GM12878 (cell line): ENCODE data around the gene CELF2. TPM values are rescaled to one million over a fixed set of nuclear protein-coding genes. Genes with fewer than 3 reads are reported as not detected.
A peak's percentile ranks its signal among the peaks of the same experiment; 100 is the strongest.

Experiments
- ATAC-seq: fragments of 200-7000 bp; cut with Tn5 transposase; 3 replicates; pipeline ENCODE4 v1.9.1; 2020; ENCODE audit warnings: mild to moderate bottlenecking, moderate library complexity
- BruUV-seq: library from RNA; stranded (reverse); fragments of 400-500 nt; replicated peaks from 2 replicates; lab custom pipeline; 2021; lab: Mats Ljungman, UMichigan
- CTCF ChIA-PET: fragments of 300-600 bp; sonication (Branson Sonifier 250); formaldehyde crosslinking; extraction: SDS; loops from one replicate; lab custom pipeline; 2021; ENCODE audit warnings: inconsistent platforms; lab: Yijun Ruan, JAX
- POLR2A ChIA-PET: fragments of 350-600 bp; formaldehyde crosslinking; extraction: SDS; loops from one replicate; lab custom pipeline; 2021; ENCODE audit warnings: inconsistent platforms; lab: Charles Lee
- RAD21 ChIA-PET: fragments of 300-600 bp; sonication (Branson Sonifier 250); formaldehyde crosslinking; loops from one replicate; lab custom pipeline; 2023; ENCODE audit warnings: antibody characterized with exemption; ENCODE audit not compliant: unreplicated experiment; lab: Charles Lee
- SMC1A ChIA-PET: fragments of 300-600 bp; sonication (Branson Sonifier 250); formaldehyde crosslinking; loops from one replicate; lab custom pipeline; 2023; ENCODE audit not compliant: unreplicated experiment, uncharacterized antibody; lab: Charles Lee
- DNase-seq: peaks from one replicate; pipeline ENCODE4 v3.0.0-alpha.2; 2011; ENCODE audit warnings: low read depth, low spot score
- FAIRE-seq: peaks from 3 replicates; lab custom pipeline; 2011; peaks lifted over from hg19 to GRCh38; lab: Jason Lieb, UNC
- H2AFZ ChIP-seq: 2 replicates; pipeline ENCODE4 v1.6.0; 2011; ENCODE audit warnings: low read depth, low read length, control low read depth; ENCODE audit not compliant: control insufficient read depth
- H3K27ac ChIP-seq: 2 replicates; pipeline ENCODE4 v1.5.1; 2011; ENCODE audit warnings: control low read depth; ENCODE audit not compliant: control insufficient read depth, insufficient read depth
- H3K27me3 ChIP-seq, 2 experiments: replicated peaks in 1 of 2; 2 replicates each; pipeline versions ENCODE4 v1.6.0 to v1.6.1; 2011; ENCODE audit warnings: low read length in 1 of 2; ENCODE audit not compliant: control insufficient read depth in 2 of 2, insufficient read depth in 2 of 2
- H3K36me3 ChIP-seq, 2 experiments: 2 replicates each; pipeline ENCODE4 v1.5.1; 2011; ENCODE audit warnings: low read length in 1 of 2; ENCODE audit not compliant: control insufficient read depth in 2 of 2, insufficient read depth in 2 of 2
- H3K4me1 ChIP-seq: 2 replicates; pipeline ENCODE4 v1.6.1; 2011; ENCODE audit warnings: mild to moderate bottlenecking, low read length, moderate library complexity, mixed read lengths; ENCODE audit not compliant: control insufficient read depth, insufficient read depth
- H3K4me2 ChIP-seq: 2 replicates; pipeline ENCODE4 v1.6.0; 2011; ENCODE audit warnings: control low read depth; ENCODE audit not compliant: control insufficient read depth, insufficient read depth
- H3K4me3 ChIP-seq: fragments of 200-600 bp; sonication (generic); 2 replicates; pipeline ENCODE4 v1.5.1; 2016
- H3K79me2 ChIP-seq: 2 replicates; pipeline ENCODE4 v1.6.0; 2011; ENCODE audit warnings: low read length; ENCODE audit not compliant: control insufficient read depth, insufficient read depth
- H3K9ac ChIP-seq: 2 replicates; pipeline ENCODE4 v1.8.0; 2011; ENCODE audit warnings: low read length, control low read depth, mixed read lengths; ENCODE audit not compliant: control insufficient read depth, insufficient read depth
- H3K9me3 ChIP-seq: replicated peaks from 3 replicates; pipeline ENCODE4 v1.5.1; 2011; ENCODE audit warnings: mild to moderate bottlenecking, low read length; ENCODE audit not compliant: control insufficient read depth, insufficient read depth
- H4K20me1 ChIP-seq: 2 replicates; pipeline ENCODE4 v1.6.0; 2011; ENCODE audit not compliant: control insufficient read depth, insufficient read depth
- BCL11A ChIP-seq: IDR thresholded peaks from 2 replicates; pipeline ENCODE4 v1.6.1; 2011; ENCODE audit warnings: low read depth, low read length
- BMI1 ChIP-seq: fragments of 450-650 bp; IDR thresholded peaks from 2 replicates; pipeline ENCODE4 v1.6.1; 2016; ENCODE audit warnings: mild to moderate bottlenecking, moderate library complexity, borderline replicate concordance
- CHD2 ChIP-seq: IDR thresholded peaks from 2 replicates; pipeline ENCODE4 v1.6.1; 2011; ENCODE audit warnings: low read depth, low read length, improper control_type of control experiment, borderline replicate concordance
- DPF2 ChIP-seq: fragments of 450-650 bp; IDR thresholded peaks from 2 replicates; pipeline ENCODE4 v1.6.1; 2017; ENCODE audit warnings: mild to moderate bottlenecking
- HDGF ChIP-seq: fragments of 450-650 bp; IDR thresholded peaks from 2 replicates; pipeline ENCODE4 v1.6.1; 2016; ENCODE audit warnings: antibody characterized with exemption
- IKZF2 ChIP-seq, 2 experiments: fragments of 450-650 bp; IDR thresholded peaks; 2 replicates each; pipeline ENCODE4 v1.6.1; 2017; ENCODE audit warnings: mild to moderate bottlenecking in 2 of 2, moderate library complexity in 2 of 2
- IRF4 ChIP-seq: IDR thresholded peaks from 2 replicates; pipeline ENCODE4 v1.6.1; 2011; ENCODE audit warnings: low read depth, low read length
- MTA2 ChIP-seq: fragments of 450-650 bp; IDR thresholded peaks from 2 replicates; pipeline ENCODE4 v1.6.1; 2016; ENCODE audit warnings: low read depth, mild to moderate bottlenecking, moderate library complexity
- NFXL1 ChIP-seq: fragments of 450-650 bp; IDR thresholded peaks from 2 replicates; pipeline ENCODE4 v1.6.1; 2017; ENCODE audit warnings: antibody characterized with exemption, mild to moderate bottlenecking, borderline replicate concordance
- NR2C1 ChIP-seq: fragments of 450-650 bp; IDR thresholded peaks from 2 replicates; pipeline ENCODE4 v1.6.1; 2017; ENCODE audit warnings: antibody characterized with exemption, mild to moderate bottlenecking, moderate library complexity
- POLR2A ChIP-seq: IDR thresholded peaks from 2 replicates; pipeline ENCODE4 v1.6.1; 2011; ENCODE audit warnings: low read depth, mild to moderate bottlenecking, low read length
- POU2F2 ChIP-seq: IDR thresholded peaks from 3 replicates; pipeline ENCODE4 v1.6.1; 2011; ENCODE audit warnings: low read depth, mild to moderate bottlenecking, low read length, borderline replicate concordance
- RAD51 ChIP-seq: fragments of 450-650 bp; IDR thresholded peaks from 2 replicates; pipeline ENCODE4 v1.6.1; 2016; ENCODE audit warnings: moderate library complexity, mild to moderate bottlenecking, inconsistent platforms
- SIX5 ChIP-seq: IDR thresholded peaks from 2 replicates; pipeline ENCODE4 v1.6.1; 2011; ENCODE audit warnings: mild to moderate bottlenecking, low read depth, low read length, moderate library complexity; ENCODE audit not compliant: severe bottlenecking
- SMAD5 ChIP-seq: IDR thresholded peaks from 2 replicates; pipeline ENCODE4 v1.6.1; 2016; ENCODE audit warnings: antibody characterized with exemption, low read depth
- STAT3 ChIP-seq: IDR thresholded peaks from 2 replicates; pipeline ENCODE4 v1.6.1; 2011; ENCODE audit warnings: low read depth, low read length, improper control_type of control experiment
- TCF7 ChIP-seq: IDR thresholded peaks from 2 replicates; pipeline ENCODE4 v1.6.1; 2014; ENCODE audit warnings: antibody characterized with exemption, borderline replicate concordance
- WRNIP1 ChIP-seq: IDR thresholded peaks from 2 replicates; pipeline ENCODE4 v1.6.1; 2011; ENCODE audit warnings: low read depth, low read length, improper control_type of control experiment, borderline replicate concordance
- ZNF207 ChIP-seq: fragments of 450-650 bp; IDR thresholded peaks from 2 replicates; pipeline ENCODE4 v1.6.1; 2014; ENCODE audit warnings: antibody characterized with exemption, mild to moderate bottlenecking, borderline replicate concordance
- WGBS: methylation state at CpG from one replicate; pipeline ENCODE4 v1.1.6; 2016; ENCODE audit warnings: low lambda C conversion rate; ENCODE audit not compliant: insufficient replicate concordance, insufficient coverage; ENCODE audit errors: missing lambda C conversion rate; 5-methylcytosine and 5-hydroxymethylcytosine counted together
- in situ Hi-C: fragments of 300-500 bp; cut with MboI; formaldehyde crosslinking; loops from 9 replicates; pipeline ENCODE4 v1.14.3; 2018; ENCODE audit warnings: mixed read lengths
- intact Hi-C: fragments of 100-400 bp; cut with micrococcal nuclease; formaldehyde crosslinking; loops from one replicate; pipeline ENCODE4 v1.14.2; 2022; ENCODE audit not compliant: unreplicated experiment
- polyA plus RNA-seq, 11 experiments: library from polyadenylated mRNA; depleted of rRNA in 4 of 11; unstranded in 6 of 11; stranded (reverse) in 5 of 11; fragments of >200 nt; fragmentation: Nextera tagmentation in 4 of 11; fragmentation: Illumina TruSeq in 1 of 11; extraction: Ambion mirVana in 4 of 11; extraction: Trizol in 1 of 11; gene quantifications; 1 replicate in 1 of 11; 2 replicates in 10 of 11; pipeline versions ENCODE4 v1.2.1 to v1.2.3, GENCODE V29; 2011 to 2016; ENCODE audit warnings: inconsistent platforms in 2 of 11, missing spikeins in 2 of 11, low read depth in 1 of 11
- total RNA-seq, 4 experiments: library from RNA; depleted of rRNA in 3 of 4; stranded (reverse); fragments of >200 nt in 3 of 4; fragmentation: Illumina TruSeq in 1 of 4; extraction: Trizol in 1 of 4; gene quantifications; 2 replicates each; pipeline versions ENCODE4 v1.2.1 to v1.2.3, GENCODE V29; 2013 to 2021
- TF ChIP-seq, protein P1 (sequence below): fragments of 150-350 bp; IDR thresholded peaks from 2 replicates; pipeline ENCODE4 v1.6.1; 2014; ENCODE audit warnings: mild to moderate bottlenecking, low read depth, low read length
- TF ChIP-seq, protein P2 (sequence below): IDR thresholded peaks from 2 replicates; pipeline ENCODE4 v1.6.1; 2012; ENCODE audit warnings: low read depth, low read length, improper control_type of control experiment
- TF ChIP-seq, protein P3 (sequence below): IDR thresholded peaks from 2 replicates; pipeline ENCODE4 v1.6.1; 2011; ENCODE audit warnings: mild to moderate bottlenecking, low read depth, low read length, moderate library complexity; ENCODE audit not compliant: insufficient replicate concordance
- TF ChIP-seq, protein P4 (sequence below): fragments of 450-650 bp; IDR thresholded peaks from 2 replicates; pipeline ENCODE4 v1.6.1; 2017; ENCODE audit warnings: mild to moderate bottlenecking, low read depth, inconsistent platforms; ENCODE audit not compliant: poor library complexity, severe bottlenecking

The CELF2 gene
- total and polyA plus RNA-seq, 10 of the 15 experiments (the other 5 are each of a cell fraction or from before 2014, with no cell fraction given), result 20.8 to 129 (median 86.3) TPM

DNA sequence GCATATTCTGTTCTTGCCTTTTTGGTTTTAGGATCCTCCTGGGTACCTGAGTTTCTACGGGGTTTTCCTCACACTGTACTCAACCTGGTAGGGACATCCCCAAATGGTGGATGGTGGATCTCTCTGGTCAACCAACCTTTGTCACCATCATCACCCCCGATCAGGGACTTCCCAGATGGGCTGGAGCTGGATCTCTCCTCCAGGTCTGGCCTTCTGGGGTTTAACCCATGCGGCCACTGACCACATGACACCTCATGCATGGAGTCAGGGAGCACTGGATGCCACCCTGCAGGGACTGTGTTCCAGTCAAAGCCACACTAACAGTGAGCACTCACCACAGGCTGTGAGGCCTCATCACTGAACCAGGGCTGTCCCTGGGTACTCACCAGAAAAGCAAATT is 80.0 kb downstream of the CELF2 start:
- in situ Hi-C loops (no loop called here), intact Hi-C loops (no loop called here)
- H3K36me3 ChIP-seq, result no peaks in the 10 kb centered on the region
- no peaks in the 10 kb centered on the region for H4K20me1 ChIP-seq
- no peak overlapping the region for H2AFZ ChIP-seq
- no peak overlapping the region for H3K9ac ChIP-seq
- H3K4me3 ChIP-seq, result no peak overlapping the region
- POLR2A ChIA-PET, result no interaction called here
- DNase-seq (peak; percentile 36), FAIRE-seq (peak; percentile 72), ATAC-seq (peak; percentile 92)
- no peaks in the 10 kb centered on the region for H3K27me3 ChIP-seq
- no peaks in the 10 kb centered on the region for H3K79me2 ChIP-seq
- H3K27ac ChIP-seq, result no peak overlapping the region
- SMC1A ChIA-PET, result interaction anchor here (2.1 kb wide), 1 partner anchor 67 kb away, joined by 6 read pairs; no protein-coding TSS in a partner anchor
- RAD21 ChIA-PET, result no interaction called here
- CTCF ChIA-PET, result no interaction called here
- 0% methylated on average over 3 of the region's 3 CpGs for WGBS
- no peaks in the 10 kb centered on the region for H3K9me3 ChIP-seq
- no TSS peak for BruUV-seq
- H3K4me1 ChIP-seq, result peaks cover 7% of the 10 kb centered on the region; the same call in 1 of the 2 replicates
- no peak overlapping the region for H3K4me2 ChIP-seq
- TF ChIP-seq HDGF (no peak), RAD51 (peak; percentile 30; the same call in 1 of the 2 replicates), DPF2 (0 out of 2 replicates have a peak, but pooled peaks have one; percentile 40), STAT3 (no peak), POLR2A (no peak), NR2C1 (no peak), ZNF207 (no peak), BMI1 (no peak), IKZF2 (IDR thresholded peaks at IDR 0.05) (peak; percentile 16 to 33; a peak in 1 of 4 replicates), SIX5 (no peak), IRF4 (0 out of 2 replicates have a peak, but pooled peaks have one; percentile 37), SMAD5 (no peak), NFXL1 (no peak), CHD2 (no peak), POU2F2 (no peak), WRNIP1 (no peak), TCF7 (no peak), BCL11A (0 out of 2 replicates have a peak, but pooled peaks have one; percentile 27), MTA2 (no peak)
- TF ChIP-seq, protein P1, sequence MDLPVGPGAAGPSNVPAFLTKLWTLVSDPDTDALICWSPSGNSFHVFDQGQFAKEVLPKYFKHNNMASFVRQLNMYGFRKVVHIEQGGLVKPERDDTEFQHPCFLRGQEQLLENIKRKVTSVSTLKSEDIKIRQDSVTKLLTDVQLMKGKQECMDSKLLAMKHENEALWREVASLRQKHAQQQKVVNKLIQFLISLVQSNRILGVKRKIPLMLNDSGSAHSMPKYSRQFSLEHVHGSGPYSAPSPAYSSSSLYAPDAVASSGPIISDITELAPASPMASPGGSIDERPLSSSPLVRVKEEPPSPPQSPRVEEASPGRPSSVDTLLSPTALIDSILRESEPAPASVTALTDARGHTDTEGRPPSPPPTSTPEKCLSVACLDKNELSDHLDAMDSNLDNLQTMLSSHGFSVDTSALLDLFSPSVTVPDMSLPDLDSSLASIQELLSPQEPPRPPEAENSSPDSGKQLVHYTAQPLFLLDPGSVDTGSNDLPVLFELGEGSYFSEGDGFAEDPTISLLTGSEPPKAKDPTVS, result no peak
- TF ChIP-seq, protein P2, sequence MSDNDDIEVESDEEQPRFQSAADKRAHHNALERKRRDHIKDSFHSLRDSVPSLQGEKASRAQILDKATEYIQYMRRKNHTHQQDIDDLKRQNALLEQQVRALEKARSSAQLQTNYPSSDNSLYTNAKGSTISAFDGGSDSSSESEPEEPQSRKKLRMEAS, result no peak
- TF ChIP-seq, protein P3, sequence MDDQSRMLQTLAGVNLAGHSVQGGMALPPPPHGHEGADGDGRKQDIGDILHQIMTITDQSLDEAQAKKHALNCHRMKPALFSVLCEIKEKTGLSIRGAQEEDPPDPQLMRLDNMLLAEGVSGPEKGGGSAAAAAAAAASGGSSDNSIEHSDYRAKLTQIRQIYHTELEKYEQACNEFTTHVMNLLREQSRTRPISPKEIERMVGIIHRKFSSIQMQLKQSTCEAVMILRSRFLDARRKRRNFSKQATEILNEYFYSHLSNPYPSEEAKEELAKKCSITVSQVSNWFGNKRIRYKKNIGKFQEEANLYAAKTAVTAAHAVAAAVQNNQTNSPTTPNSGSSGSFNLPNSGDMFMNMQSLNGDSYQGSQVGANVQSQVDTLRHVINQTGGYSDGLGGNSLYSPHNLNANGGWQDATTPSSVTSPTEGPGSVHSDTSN, result no peak
- TF ChIP-seq, protein P4, sequence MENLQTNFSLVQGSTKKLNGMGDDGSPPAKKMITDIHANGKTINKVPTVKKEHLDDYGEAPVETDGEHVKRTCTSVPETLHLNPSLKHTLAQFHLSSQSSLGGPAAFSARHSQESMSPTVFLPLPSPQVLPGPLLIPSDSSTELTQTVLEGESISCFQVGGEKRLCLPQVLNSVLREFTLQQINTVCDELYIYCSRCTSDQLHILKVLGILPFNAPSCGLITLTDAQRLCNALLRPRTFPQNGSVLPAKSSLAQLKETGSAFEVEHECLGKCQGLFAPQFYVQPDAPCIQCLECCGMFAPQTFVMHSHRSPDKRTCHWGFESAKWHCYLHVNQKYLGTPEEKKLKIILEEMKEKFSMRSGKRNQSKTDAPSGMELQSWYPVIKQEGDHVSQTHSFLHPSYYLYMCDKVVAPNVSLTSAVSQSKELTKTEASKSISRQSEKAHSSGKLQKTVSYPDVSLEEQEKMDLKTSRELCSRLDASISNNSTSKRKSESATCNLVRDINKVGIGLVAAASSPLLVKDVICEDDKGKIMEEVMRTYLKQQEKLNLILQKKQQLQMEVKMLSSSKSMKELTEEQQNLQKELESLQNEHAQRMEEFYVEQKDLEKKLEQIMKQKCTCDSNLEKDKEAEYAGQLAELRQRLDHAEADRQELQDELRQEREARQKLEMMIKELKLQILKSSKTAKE, result no peak
